ENCODE results near the gene RAP1GDS1. TPM values are rescaled to one million over a fixed set of nuclear protein-coding genes. Genes with fewer than 3 reads are reported as not detected.

The RAP1GDS1 gene
- total and polyA plus RNA-seq, 2 experiments from 2014 or later, result 49.2 to 56.7 TPM

GRCh38 chr4:98490251-98490650 is 229.1 kb downstream of the RAP1GDS1 start:
- TF ChIP-seq EZH2 (IDR thresholded peaks at IDR 0.05; ENCODE audit: insufficient read depth, poor library complexity, severe bottlenecking) (no peak), EZH2phosphoT487 (IDR thresholded peaks at IDR 0.05; ENCODE audit: insufficient read depth, low read depth) (no peak)
- Histone ChIP-seq H3F3A (ENCODE audit: insufficient read depth) (peaks cover 18% of the 10 kb centered on the region), H3K36me3 (ENCODE audit: low read depth) (no peaks in the 10 kb centered on the region), H3K9ac (no peak overlapping the region), H2AFZ (no peak overlapping the region), H3K4me3 (no peak overlapping the region), H3K4me1 (ENCODE audit: insufficient read depth) (peaks cover 28% of the 10 kb centered on the region), H3K4me2 (ENCODE audit: unreplicated experiment) (no peak overlapping the region), H3K27me3 (replicated peaks; ENCODE audit: insufficient read depth) (no peaks in the 10 kb centered on the region), H3K27ac (no peak overlapping the region), H3K79me2 (ENCODE audit: insufficient read depth) (peaks cover 96% of the 10 kb centered on the region), H3K9me2 (ENCODE audit: insufficient read depth) (no peaks in the 10 kb centered on the region), H4K20me1 (ENCODE audit: insufficient read depth) (no peaks in the 10 kb centered on the region), H3K9me3 (ENCODE audit: low read depth) (no peaks in the 10 kb centered on the region)
- no peak for DNase-seq
- WGBS, 2 experiments (ENCODE audit: low coverage in 1 of 2, low lambda C conversion rate in 2 of 2, missing lambda C conversion rate in 2 of 2), result 88 to 90% methylated on average over 3 of the region's 3 CpGs
- in situ Hi-C loops (cut with MboI), result no loop called here

DNA sequence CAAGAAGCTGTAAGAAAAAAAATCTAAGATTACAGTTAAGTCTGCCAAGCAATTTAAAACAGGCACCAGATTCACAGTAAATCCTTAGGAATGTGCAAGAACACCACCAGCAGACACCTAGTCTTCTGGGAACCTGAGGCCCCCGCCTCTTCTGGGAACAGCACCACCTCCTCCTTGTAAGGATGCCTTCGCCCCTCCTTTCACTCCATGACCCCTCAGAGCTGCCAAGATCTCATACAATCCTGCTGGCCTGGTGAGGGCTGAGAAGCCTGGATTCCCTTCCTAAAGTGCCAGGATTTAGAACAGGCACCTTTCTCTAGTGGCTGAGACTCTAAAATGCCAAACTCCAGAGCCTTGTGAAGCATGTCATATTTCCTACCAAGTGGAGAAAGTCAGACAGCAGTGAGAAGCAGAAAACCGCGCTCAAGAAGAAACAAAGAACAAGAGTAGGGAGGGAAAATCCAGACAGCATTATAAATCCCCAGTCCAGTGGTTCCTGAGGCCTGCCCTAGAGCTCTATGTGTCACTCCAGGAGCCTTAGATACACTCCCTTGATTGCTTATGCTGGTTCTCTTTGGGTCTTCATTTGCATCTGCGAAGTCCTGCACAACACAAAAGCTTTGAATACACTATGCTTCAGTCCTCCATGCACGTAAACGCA is 230.8 kb downstream of the RAP1GDS1 start:
- DNase-seq, result peak; percentile 52
- WGBS, 2 experiments (ENCODE audit: low coverage in 1 of 2, low lambda C conversion rate in 2 of 2, missing lambda C conversion rate in 2 of 2), result 93 to 94% methylated on average over 7 of the region's 7 CpGs
- Histone ChIP-seq H3K4me2 (ENCODE audit: unreplicated experiment) (peak overlapping the region; percentile 19), H3K4me1 (ENCODE audit: insufficient read depth) (peaks cover 35% of the 10 kb centered on the region), H3K9me2 (ENCODE audit: insufficient read depth) (no peaks in the 10 kb centered on the region), H4K20me1 (ENCODE audit: insufficient read depth) (no peaks in the 10 kb centered on the region), H3F3A (ENCODE audit: insufficient read depth) (peaks cover 18% of the 10 kb centered on the region), H3K36me3 (ENCODE audit: low read depth) (no peaks in the 10 kb centered on the region), H3K27me3 (replicated peaks; ENCODE audit: insufficient read depth) (no peaks in the 10 kb centered on the region), H3K79me2 (ENCODE audit: insufficient read depth) (peaks cover 97% of the 10 kb centered on the region), H3K9me3 (ENCODE audit: low read depth) (no peaks in the 10 kb centered on the region), H3K4me3 (no peak overlapping the region), H3K27ac (peak overlapping the region; percentile 54), H3K9ac (peak overlapping the region; percentile 38; the same call in 1 of the 2 replicates), H2AFZ (no peak overlapping the region)
- in situ Hi-C loops (cut with MboI), result no loop called here
- TF ChIP-seq EZH2phosphoT487 (IDR thresholded peaks at IDR 0.05; ENCODE audit: insufficient read depth, low read depth) (no peak), EZH2 (IDR thresholded peaks at IDR 0.05; ENCODE audit: insufficient read depth, poor library complexity, severe bottlenecking) (no peak)

DNA sequence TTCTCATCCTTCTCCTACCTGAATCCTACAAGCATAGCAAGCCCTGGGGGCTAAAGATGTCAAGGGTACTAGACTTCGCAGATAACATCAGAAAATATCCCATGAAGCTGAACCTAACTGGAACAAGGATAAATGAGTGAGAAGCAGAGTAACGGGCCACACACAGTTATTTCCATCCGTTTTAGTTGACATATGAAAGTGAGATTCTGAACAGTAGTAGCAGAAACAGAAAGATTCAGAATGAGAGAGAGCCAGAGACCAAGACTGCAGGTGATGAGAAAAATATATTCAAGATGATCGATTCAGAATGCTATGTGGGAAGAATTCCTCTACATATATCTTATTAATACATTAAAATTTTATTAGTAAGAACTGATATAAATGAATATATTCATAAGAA is 232.1 kb downstream of the RAP1GDS1 start:
- Histone ChIP-seq H3K4me1 (ENCODE audit: insufficient read depth) (peaks cover 35% of the 10 kb centered on the region), H3F3A (ENCODE audit: insufficient read depth) (peaks cover 18% of the 10 kb centered on the region), H3K4me3 (no peak overlapping the region), H3K9me3 (ENCODE audit: low read depth) (no peaks in the 10 kb centered on the region), H3K36me3 (ENCODE audit: low read depth) (no peaks in the 10 kb centered on the region), H3K27ac (no peak overlapping the region), H2AFZ (no peak overlapping the region), H3K4me2 (ENCODE audit: unreplicated experiment) (no peak overlapping the region), H3K9me2 (ENCODE audit: insufficient read depth) (no peaks in the 10 kb centered on the region), H3K27me3 (replicated peaks; ENCODE audit: insufficient read depth) (no peaks in the 10 kb centered on the region), H3K9ac (no peak overlapping the region), H4K20me1 (ENCODE audit: insufficient read depth) (no peaks in the 10 kb centered on the region), H3K79me2 (ENCODE audit: insufficient read depth) (peaks cover 97% of the 10 kb centered on the region)
- in situ Hi-C loops (cut with MboI), result no loop called here
- no peak for TF ChIP-seq EZH2 (IDR thresholded peaks at IDR 0.05; ENCODE audit: insufficient read depth, poor library complexity, severe bottlenecking)
- TF ChIP-seq EZH2phosphoT487 (IDR thresholded peaks at IDR 0.05; ENCODE audit: insufficient read depth, low read depth), result no peak
- WGBS, 2 experiments (ENCODE audit: low coverage in 1 of 2, low lambda C conversion rate in 2 of 2, missing lambda C conversion rate in 2 of 2), result 96 to 98% methylated on average over 4 of the region's 4 CpGs
- no peak for DNase-seq

Other genes with a start within 250 kb of the RAP1GDS1 start
- 0.32 TPM in 1 of 2 replicates, not detected in the other for gene STPG2, start 117.9 kb upstream of the RAP1GDS1 start, total RNA-seq (2014; rRNA removed; shearing (Covaris generic))
- 0.19 TPM in 1 of 2 replicates, not detected in the other for gene STPG2, start 117.9 kb upstream of the RAP1GDS1 start, polyA plus RNA-seq (2016; fragmentation: Nextera tagmentation; extraction: Ambion mirVana)